Endothelial cell of umbilical vein (primary cell): Measurements from ENCODE around the gene CERK. TPM values are rescaled to one million over a fixed set of nuclear protein-coding genes. Genes with fewer than 3 reads are reported as not detected.

ENCODE experiments used
- BruUV-seq: library from RNA; stranded (reverse); fragments of 400-500 nt; replicated peaks from 2 replicates; lab custom pipeline; 2021; lab: Mats Ljungman, UMichigan
- CTCF ChIA-PET: fragments of 300-600, 350-600 bp; sonication (Branson Sonifier 250); formaldehyde crosslinking; loops from one replicate; lab custom pipeline; 2021; ENCODE audit warnings: antibody characterized with exemption, inconsistent platforms; lab: Charles Lee
- POLR2A ChIA-PET: fragments of 300-600, 350-600 bp; sonication (Branson Sonifier 250); formaldehyde crosslinking; loops from one replicate; lab custom pipeline; 2021; ENCODE audit warnings: antibody characterized with exemption, inconsistent platforms; lab: Charles Lee
- DNase-seq: peaks from one replicate; pipeline ENCODE4 v3.0.0-alpha.2; 2011; ENCODE audit warnings: low read depth, low spot score
- FAIRE-seq: peaks from 2 replicates; lab custom pipeline; 2011; peaks lifted over from hg19 to GRCh38; lab: Jason Lieb, UNC
- H2AFZ ChIP-seq: 2 replicates; pipeline ENCODE4 v1.6.0; 2012; ENCODE audit warnings: low read depth, low read length, control low read depth, inconsistent platforms
- H3K27ac ChIP-seq: 2 replicates; pipeline ENCODE4 v1.5.1; 2011; ENCODE audit warnings: low read depth, mild to moderate bottlenecking, control low read depth, low read length, moderate library complexity; ENCODE audit not compliant: insufficient read depth
- H3K27me3 ChIP-seq, 2 experiments: 2 replicates each; pipeline versions ENCODE4 v1.6.0 to v1.6.1; 2011; ENCODE audit warnings: low read length in 2 of 2, mixed read lengths in 1 of 2; ENCODE audit not compliant: control insufficient read depth in 2 of 2, insufficient read depth in 2 of 2
- H3K36me3 ChIP-seq, 2 experiments: 2 replicates in 1 of 2; 3 replicates in 1 of 2; pipeline ENCODE4 v1.5.1; 2011; ENCODE audit warnings: low read length in 2 of 2, mild to moderate bottlenecking in 1 of 2, moderate library complexity in 1 of 2; ENCODE audit not compliant: control insufficient read depth in 2 of 2, insufficient read depth in 2 of 2; ENCODE audit errors: extremely low read depth in 1 of 2
- H3K4me1 ChIP-seq: 3 replicates; pipeline ENCODE4 v1.5.1; 2011; ENCODE audit warnings: mild to moderate bottlenecking, low read length; ENCODE audit not compliant: control insufficient read depth, insufficient read depth; ENCODE audit errors: extremely low read depth
- H3K4me2 ChIP-seq: 2 replicates; pipeline ENCODE4 v1.6.1; 2011; ENCODE audit warnings: low read length, control low read depth, mixed read lengths; ENCODE audit not compliant: insufficient read depth
- H3K4me3 ChIP-seq, 3 experiments: fragments of 200-600 bp in 1 of 3; sonication (generic), shearing (Covaris generic) in 1 of 3; replicated peaks in 1 of 3; 2 replicates each; pipeline ENCODE4 v1.5.1; 2011 to 2016; ENCODE audit warnings: control low read depth in 3 of 3, low read length in 3 of 3, mild to moderate bottlenecking in 2 of 3, inconsistent platforms in 1 of 3, low read depth in 1 of 3, moderate library complexity in 1 of 3; ENCODE audit not compliant: insufficient read depth in 1 of 3
- H3K79me2 ChIP-seq: 2 replicates; pipeline ENCODE4 v1.6.0; 2012; ENCODE audit warnings: low read length, inconsistent platforms; ENCODE audit not compliant: control insufficient read depth, insufficient read depth
- H3K9ac ChIP-seq: replicated peaks from 2 replicates; pipeline ENCODE3; 2011; ENCODE audit warnings: low read length, control low read depth; ENCODE audit not compliant: insufficient read depth; ENCODE audit errors: extremely low read depth
- H3K9me1 ChIP-seq: replicated peaks from 3 replicates; pipeline ENCODE4 v1.6.0; 2011; ENCODE audit warnings: mild to moderate bottlenecking, low read length; ENCODE audit not compliant: control insufficient read depth, insufficient read depth; ENCODE audit errors: extremely low read depth
- H3K9me3 ChIP-seq: replicated peaks from 2 replicates; pipeline ENCODE4 v1.5.1; 2012; ENCODE audit warnings: low read length, inconsistent platforms; ENCODE audit not compliant: control insufficient read depth, insufficient read depth
- H4K20me1 ChIP-seq: replicated peaks from 2 replicates; pipeline ENCODE3; 2011; ENCODE audit warnings: mild to moderate bottlenecking, low read length; ENCODE audit not compliant: control insufficient read depth, insufficient read depth; ENCODE audit errors: extremely low read depth
- CTCF ChIP-seq, 2 donors: IDR thresholded peaks; 1 replicate in 1 of 2; 2 replicates in 1 of 2; pipeline ENCODE4 v1.5.1; 2011; ENCODE audit warnings: low read length in 2 of 2, mild to moderate bottlenecking in 2 of 2, moderate library complexity in 2 of 2, control low read depth in 1 of 2, inconsistent platforms in 1 of 2, low read depth in 1 of 2; ENCODE audit not compliant: insufficient read depth in 1 of 2; ENCODE audit errors: extremely low read depth in 1 of 2
- EZH2 ChIP-seq: IDR thresholded peaks from 2 replicates; pipeline ENCODE4 v1.6.1; 2012; ENCODE audit warnings: borderline replicate concordance, low read depth, mild to moderate bottlenecking, moderate library complexity, low read length, inconsistent platforms; ENCODE audit not compliant: severe bottlenecking
- FOS ChIP-seq: IDR thresholded peaks from 2 replicates; pipeline ENCODE4 v1.6.1; 2011; ENCODE audit warnings: mild to moderate bottlenecking, low read length, moderate library complexity, borderline replicate concordance; ENCODE audit not compliant: insufficient read depth
- GATA2 ChIP-seq: IDR thresholded peaks from 2 replicates; pipeline ENCODE4 v1.7.0; 2011; ENCODE audit warnings: low read depth, mild to moderate bottlenecking, moderate library complexity, mixed read lengths, low read length; ENCODE audit not compliant: insufficient read length, insufficient read depth
- JUN ChIP-seq: IDR thresholded peaks from 2 replicates; pipeline ENCODE4 v1.6.1; 2011; ENCODE audit warnings: borderline replicate concordance, low read depth; ENCODE audit not compliant: insufficient read length, insufficient read depth
- MAX ChIP-seq: IDR thresholded peaks from 2 replicates; pipeline ENCODE4 v1.6.1; 2011; ENCODE audit not compliant: insufficient read depth, insufficient read length
- MYC ChIP-seq: IDR thresholded peaks from one replicate; pipeline ENCODE4 v1.6.1; 2011; ENCODE audit warnings: mild to moderate bottlenecking, low read depth, low read length
- POLR2A ChIP-seq: IDR thresholded peaks from 2 replicates; pipeline ENCODE4 v1.6.1; 2012; ENCODE audit warnings: low read depth, mild to moderate bottlenecking, control low read depth, low read length
- POLR2AphosphoS5 ChIP-seq: IDR thresholded peaks from 2 replicates; pipeline ENCODE4 v1.6.1; 2012; ENCODE audit warnings: low read depth, mild to moderate bottlenecking, control low read depth, low read length, moderate library complexity; ENCODE audit not compliant: insufficient read depth
- dilution Hi-C: fragments of 300-500 bp; cut with MboI; formaldehyde crosslinking; loops from one replicate; pipeline ENCODE4 v1.15.0; 2019; ENCODE audit warnings: low sequenced_read_pairs; ENCODE audit not compliant: extremely low pct_ligation_motif_present
- intact Hi-C: fragments of 100-400 bp; cut with micrococcal nuclease; formaldehyde crosslinking; loops from one replicate; pipeline ENCODE4 v1.10.0; 2022
- polyA plus RNA-seq, 4 experiments: library from polyadenylated mRNA; depleted of rRNA in 3 of 4; stranded (reverse) in 3 of 4; unstranded in 1 of 4; fragments of >200 nt; gene quantifications; 2 replicates each; pipeline versions ENCODE4 v1.2.1 to v1.2.3, GENCODE V29; 2011 to 2012; ENCODE audit warnings: missing spikeins in 1 of 4
- total RNA-seq: library from RNA; stranded (reverse); gene quantifications from 2 replicates; pipeline ENCODE4 v1.2.3, GENCODE V29; 2021

CERK gene
- total and polyA plus RNA-seq, 2 donors (not counting 3 experiments of a cell fraction or from before 2014, with no cell fraction given) = 61.1 to 88.0 TPM

GRCh38 chr22:46732513-46732912, 5.5 kb downstream of the CERK start:
- Histone ChIP-seq H4K20me1 (no peaks in the 10 kb centered on the region), H3K79me2 (peaks cover 98% of the 10 kb centered on the region), H3K27ac (no peak overlapping the region), H3K4me2 (no peak overlapping the region), H3K9me1 (no peaks in the 10 kb centered on the region), H3K27me3 (no peaks in the 10 kb centered on the region), H3K9ac (no peak overlapping the region), H3K4me3 (no peak overlapping the region), H3K36me3 (peaks cover 2 to 18% of the 10 kb centered on the region in 2 experiments), H2AFZ (no peak overlapping the region), H3K9me3 (no peaks in the 10 kb centered on the region), H3K4me1 (peaks cover 30% of the 10 kb centered on the region)
- no TSS peak for BruUV-seq
- TF ChIP-seq FOS = no peak
- TF ChIP-seq MAX = no peak
- no peak for TF ChIP-seq EZH2
- no peak for TF ChIP-seq POLR2AphosphoS5
- no peak for TF ChIP-seq MYC
- no peak for TF ChIP-seq POLR2A
- TF ChIP-seq JUN = no peak
- no peak for TF ChIP-seq CTCF (IDR thresholded peaks at IDR 0.05; ENCODE audit: extremely low read depth in 1 of 2, insufficient read depth in 1 of 2, low read depth in 1 of 2, low read length in 2 of 2)
- TF ChIP-seq GATA2 = no peak
- ChIA-PET POLR2A (interaction anchor here (1.1 kb wide), 1 partner anchor 30 kb away, joined by 3 read pairs; the partner anchor contains the start of gene TBC1D22A), CTCF (interaction anchor here (0.5 to 1.3 kb wide), 2 partner anchors 26 to 868 kb away, joined by 4 read pairs; no protein-coding TSS in a partner anchor)
- intact Hi-C loops (no loop called here), dilution Hi-C loops (no loop called here)
- FAIRE-seq (no peak), DNase-seq (no peak)
